ENCODE results near the gene LMCD1.

LMCD1 gene

DNA sequence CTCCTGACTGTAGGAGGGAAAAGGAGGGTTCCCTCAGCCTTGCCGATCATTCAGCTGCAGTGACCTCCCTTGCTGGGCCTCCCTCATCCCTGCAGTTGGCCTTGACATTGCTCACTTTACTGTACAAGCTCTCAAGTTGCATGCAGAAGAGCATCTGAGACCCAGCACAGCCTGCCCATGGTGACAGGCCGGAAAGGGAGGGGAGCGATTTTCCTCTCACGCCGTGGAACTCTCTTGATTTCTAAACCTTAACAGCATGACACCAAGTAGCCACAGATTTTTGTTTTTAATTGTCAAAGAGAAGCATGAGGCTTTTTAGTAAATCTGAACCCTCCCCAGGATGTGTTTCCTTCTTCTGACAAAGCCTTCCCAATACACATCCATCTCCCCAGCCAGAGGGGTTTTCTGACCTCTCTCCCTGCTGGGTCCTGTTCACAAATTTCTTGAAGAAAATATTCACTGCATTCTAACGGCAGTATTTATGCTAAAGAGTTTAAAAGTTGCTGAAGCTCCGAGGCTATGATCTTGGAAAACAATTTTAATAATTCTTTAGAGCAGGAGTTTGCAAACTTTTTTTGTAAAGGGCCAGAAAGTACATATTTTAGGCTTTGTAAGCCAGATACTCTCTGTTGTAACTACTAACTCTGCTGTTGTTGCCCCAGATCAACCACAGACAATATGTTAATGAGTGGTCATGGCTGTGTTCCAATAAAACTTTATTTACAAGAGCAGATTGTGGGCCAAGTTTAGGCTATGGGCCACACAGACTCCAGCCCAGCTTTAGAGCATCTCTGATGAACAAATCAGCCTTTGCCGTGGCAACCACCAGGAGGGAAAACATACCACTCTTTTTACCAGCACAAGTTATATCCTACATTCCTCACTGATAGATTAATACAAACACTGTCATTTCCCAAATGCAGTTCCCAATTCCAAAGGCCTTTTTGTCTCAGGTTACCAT, 34.8 kb downstream of the LMCD1 start:
- no peak for DNase-seq (ENCODE audit: low read depth in 2 of 2)

DNA sequence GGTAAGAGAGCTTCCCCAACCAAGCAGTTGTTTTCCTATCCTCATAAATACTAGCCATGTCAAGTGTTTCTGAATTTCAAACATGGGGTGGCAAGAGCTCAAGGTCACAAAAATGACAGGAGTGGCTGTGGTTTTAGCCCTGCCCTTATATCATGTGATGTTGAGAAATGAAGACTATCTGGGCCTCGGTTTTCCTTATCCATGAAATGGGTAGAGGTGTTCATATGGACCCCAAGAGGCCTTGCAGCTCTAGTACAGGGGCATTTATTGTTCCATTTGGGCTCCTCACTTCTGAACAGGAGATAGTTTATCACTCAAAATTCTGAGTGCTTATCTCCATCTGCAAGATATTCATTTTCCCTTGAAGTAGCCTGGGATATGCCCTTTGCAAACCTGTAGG, 35.8 kb downstream of the LMCD1 start:
- DNase-seq (ENCODE audit: low read depth in 2 of 2) = no peak

DNA sequence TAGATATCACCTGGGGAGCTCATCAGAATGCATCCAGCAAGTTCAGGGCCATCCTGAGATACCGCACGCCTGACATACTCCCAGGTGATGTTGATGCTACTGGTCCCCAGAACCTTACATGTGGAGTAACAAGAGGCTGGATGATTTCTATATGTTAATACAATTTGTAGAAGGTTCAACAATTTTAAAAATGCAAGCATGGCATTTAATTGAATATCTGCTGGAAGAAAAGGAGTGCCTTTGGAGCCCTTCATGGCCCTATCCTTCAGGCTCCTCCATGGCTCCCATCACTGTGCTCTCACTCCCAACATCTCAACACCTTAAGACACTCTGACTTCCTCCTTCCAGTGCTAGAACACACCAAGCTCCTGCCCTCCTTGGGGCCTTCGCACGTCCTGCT, 36.6 kb downstream of the LMCD1 start:
- DNase-seq (ENCODE audit: low read depth in 2 of 2) = no peak

DNA sequence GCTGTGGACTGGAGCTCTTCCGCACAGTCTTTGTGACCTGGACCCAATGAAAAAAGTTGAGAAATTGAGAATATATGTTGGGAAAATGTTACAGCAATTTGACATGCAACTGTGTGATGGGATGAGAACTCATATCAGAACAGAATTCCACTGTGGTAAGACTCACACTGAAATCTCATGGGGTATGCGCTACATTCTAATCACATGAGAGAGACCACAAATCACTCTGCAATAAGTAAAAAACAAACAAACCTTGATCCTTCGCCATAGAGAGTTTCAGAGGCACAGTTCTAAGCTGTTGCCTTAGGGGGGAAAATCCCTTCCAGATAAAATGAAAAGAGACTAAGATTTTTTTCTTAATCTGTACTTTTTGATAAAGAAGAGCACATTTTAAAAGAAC, 37.3 kb downstream of the LMCD1 start:
- no peak for DNase-seq (ENCODE audit: low read depth in 2 of 2)

DNA sequence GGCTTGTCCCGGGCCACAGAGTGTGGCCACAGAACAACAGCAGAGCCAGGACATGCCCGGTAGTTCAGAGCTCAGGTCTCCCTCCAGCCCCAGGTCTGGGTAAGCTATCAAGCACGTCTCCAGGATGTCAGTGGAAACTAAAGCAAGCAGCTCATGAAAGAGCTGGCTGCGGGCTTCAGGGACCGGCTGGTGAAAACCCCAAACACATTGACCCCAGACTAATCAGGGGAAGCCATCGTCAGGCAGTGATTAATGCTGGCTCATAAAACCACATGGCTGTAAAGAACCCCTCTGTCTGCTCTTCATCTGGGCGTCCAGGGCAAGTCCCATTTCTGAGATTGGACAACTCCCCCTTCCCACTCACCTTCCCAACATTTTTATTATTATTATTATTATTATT, 37.8 kb downstream of the LMCD1 start:
- no peak for DNase-seq (ENCODE audit: low read depth in 2 of 2)

DNA sequence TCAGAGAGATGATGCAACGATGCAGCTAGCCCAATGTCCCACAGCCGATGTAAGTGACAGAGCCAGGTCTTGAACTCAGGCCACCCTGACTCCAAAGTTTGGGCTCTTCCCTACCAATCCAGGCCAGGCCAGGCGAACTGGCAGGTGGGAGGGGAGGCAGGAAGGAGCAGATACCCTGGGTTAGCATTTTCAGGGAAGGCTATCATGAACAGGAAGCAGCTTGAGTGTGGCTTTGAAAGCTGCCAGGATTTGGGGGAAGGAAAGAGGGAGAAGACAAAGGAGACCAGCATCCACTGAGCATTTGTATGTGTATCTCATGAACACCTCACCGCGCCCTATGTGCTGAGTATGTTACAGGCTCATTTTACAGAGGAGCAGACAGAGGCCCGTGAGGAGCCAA, 38.8 kb downstream of the LMCD1 start:
- DNase-seq (ENCODE audit: low read depth in 2 of 2) = no peak

DNA sequence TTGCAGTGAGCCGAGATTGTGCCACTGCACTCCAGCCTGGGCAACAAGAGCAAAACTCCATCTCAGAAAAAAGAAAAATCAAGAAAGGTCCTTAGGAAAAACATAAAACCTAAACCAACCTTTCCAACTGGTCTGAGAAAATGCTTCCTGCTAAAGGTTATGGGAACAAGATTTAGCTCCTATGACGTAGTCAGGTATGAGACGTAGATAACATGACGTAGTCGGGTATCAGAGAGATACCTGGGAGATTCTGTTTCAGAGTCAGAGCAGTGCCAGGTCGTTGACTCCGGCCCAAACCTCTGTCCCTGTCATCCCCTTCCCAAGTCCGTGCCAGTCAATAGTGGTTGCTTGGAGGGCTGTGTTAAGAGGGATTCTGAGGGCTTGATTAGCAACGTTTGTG, 39.9 kb downstream of the LMCD1 start:
- no peak for DNase-seq (ENCODE audit: low read depth in 2 of 2)

DNA sequence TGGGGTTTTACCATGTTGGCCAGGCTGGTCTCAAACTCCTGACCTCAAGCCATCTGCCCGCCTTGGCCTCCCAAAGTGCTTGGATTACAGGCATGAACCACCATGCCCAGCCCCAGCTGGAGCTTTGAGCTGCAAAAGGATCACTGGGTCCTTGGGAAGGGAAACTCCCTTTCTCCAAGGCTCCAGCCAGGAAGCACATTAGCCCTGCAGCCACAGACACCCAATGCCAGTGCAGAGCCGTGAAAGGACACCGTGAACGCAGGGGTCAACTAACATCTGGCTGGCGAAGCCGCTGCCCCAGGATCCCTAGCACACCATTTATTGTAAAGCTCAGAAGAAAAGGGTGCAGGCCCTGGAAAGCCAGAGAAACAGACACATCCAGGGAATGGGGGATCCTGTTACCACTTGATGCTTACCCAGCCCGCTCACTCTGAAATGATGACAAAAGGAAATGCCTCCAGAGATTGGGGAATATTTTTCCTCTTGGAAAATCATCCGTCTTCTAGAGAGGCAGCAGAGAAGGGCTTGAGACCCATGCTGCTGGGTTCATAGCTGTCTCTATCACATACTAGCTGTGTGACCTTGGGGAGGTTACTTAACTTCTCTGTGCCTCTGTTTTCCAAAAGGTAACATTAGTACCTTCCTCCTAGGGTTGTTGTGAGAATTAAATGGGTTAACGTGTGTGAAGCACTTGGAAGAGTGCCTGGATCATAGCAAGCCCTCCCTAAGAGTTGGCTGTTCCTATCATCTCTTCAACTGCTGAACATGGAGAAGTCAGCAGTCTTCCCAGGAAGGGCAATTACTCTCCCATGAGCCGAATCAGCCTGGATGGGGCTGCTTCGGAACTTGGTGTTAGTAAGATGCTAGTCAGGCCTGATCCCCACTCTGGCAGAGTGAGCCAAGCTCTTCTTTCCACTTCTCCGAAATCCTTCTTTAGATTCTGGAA, 40.8 kb downstream of the LMCD1 start:
- no peak for DNase-seq (ENCODE audit: low read depth in 2 of 2)

DNA sequence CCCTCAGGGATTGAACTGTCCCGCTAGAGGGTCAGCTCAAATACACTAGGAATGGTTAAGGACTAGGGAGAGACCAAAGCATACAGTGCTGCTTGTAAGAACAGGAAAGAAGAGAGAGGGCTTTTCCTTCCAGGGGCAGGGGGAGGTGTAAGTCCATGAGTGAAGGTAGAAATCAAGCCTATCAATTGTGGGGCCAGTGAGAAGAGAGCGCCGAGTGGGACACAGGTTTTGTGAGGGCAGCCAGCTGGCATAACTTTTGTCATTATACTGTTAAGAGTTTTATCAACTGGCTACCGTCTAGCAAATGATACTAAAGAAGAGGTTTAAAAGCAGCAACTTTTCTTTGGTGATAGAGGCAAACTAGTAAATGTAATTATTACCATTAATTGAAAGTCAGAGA, 45.0 kb downstream of the LMCD1 start:
- no peak for DNase-seq (ENCODE audit: low read depth in 2 of 2)

DNA sequence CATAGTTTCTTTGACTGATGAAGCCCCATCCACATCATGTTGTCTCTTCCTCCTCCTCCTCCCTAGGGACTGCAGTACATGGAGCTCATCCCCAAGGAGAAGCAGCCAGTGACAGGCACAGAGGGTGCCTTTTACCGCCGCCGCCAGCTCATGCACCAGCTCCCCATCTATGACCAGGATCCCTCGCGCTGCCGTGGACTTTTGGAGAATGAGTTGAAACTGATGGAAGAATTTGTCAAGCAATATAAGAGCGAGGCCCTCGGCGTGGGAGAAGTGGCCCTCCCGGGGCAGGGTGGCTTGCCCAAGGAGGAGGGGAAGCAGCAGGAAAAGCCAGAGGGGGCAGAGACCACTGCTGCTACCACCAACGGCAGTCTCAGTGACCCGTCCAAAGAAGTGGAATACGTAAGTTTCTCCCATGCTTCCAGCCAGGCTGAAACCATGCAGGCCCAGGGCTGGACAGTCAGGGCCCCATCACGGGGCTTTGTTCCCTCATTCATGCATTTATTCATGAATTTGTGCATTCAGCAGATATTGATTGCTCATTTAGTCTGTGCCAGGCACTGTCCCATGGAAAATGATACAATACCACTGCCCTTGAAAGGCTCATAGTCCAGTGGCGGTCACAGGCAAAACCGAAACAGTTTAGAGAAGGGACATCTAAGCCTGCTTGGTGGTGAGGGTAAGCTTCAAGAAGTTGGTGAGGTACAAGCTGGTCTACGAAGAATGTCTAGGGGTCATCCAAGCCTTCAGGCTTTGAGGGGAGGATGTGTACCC, 47.1 kb downstream of the LMCD1 start:
- no peak for DNase-seq (ENCODE audit: low read depth in 2 of 2)

DNA sequence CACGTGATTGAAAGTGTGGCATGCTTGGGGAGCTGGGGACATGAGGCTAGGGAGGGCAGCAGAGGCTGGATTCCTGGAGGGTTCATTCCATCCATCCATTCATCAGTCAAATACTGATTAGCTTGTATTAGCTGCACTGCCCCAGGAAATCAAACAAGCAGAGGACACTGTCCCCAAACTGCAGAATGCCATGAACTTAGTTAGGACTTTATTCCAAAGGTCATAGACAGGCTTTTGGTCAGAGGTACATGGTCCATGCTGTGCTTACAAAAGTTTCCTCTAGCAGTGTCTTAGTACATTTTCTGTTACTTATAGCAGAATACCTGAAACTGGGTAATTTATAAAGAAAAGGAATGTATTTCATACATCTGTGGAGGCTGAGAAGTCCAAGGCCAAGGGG, 47.7 kb downstream of the LMCD1 start:
- DNase-seq (ENCODE audit: low read depth in 2 of 2) = no peak

DNA sequence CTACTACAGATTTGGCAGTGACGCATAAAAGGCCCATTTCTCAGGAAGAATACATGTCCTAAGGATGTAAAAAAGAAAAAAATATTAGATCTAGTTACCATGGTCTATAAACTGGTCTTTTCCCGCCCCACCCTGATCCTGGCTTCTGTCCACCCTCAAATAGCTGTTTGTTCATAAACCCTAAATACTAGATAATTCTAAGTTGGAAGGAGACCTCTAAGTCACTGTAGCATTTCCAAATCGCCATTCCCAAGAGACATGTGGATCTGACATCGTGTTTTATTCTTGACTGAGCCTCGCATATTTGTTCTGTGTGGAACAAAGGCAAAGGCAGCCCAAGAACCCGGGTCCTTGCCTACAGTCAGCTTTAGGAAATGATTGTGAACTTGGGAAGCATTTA, 49.0 kb downstream of the LMCD1 start:
- DNase-seq (ENCODE audit: low read depth in 2 of 2) = no peak

DNA sequence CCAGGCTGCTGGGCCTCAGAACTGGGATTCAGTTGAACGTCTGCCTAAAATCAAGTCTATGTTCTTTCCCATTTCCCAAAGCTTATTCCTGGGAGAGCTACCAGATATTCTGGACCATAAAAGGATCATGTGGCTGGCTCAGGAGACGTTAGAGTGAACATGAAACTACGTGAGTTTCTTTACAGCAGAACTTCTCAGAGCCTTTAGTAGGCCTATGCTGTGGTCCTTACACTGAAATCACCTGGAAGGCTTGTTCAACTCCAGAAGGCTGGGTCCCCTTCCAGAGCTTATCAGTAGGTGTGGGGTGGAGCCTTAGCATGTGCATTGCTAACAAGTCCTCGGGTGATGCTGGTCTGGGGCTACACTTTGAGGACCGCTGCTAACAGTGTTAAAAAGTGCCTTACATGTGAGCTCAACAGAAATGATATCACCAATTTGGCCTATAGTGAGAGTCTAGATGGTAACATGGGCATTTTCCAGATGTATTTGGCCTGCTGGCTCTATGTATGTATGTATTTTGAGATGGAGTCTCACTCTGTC, 50.7 kb downstream of the LMCD1 start:
- DNase-seq (ENCODE audit: low read depth in 2 of 2) = no peak

DNA sequence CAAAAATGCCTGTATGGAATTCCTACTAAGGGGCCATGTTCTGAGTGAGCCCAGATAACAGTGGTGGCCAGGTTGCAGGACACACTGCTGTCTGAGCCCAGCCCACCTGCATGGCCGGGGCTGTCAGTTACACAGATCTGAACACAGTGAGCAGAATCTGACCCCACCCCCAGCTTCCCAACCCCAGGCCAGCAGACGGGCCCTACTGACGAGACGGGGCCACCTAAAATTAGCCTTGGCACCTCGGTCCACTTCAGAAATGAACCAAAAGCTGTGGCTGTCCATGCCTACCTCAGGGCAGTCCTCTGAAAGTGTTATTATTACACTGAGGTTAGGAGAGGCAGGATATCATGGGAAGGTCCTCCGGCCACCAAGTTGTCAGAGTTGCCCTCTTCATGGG, 51.8 kb downstream of the LMCD1 start:
- no peak for DNase-seq (ENCODE audit: low read depth in 2 of 2)

DNA sequence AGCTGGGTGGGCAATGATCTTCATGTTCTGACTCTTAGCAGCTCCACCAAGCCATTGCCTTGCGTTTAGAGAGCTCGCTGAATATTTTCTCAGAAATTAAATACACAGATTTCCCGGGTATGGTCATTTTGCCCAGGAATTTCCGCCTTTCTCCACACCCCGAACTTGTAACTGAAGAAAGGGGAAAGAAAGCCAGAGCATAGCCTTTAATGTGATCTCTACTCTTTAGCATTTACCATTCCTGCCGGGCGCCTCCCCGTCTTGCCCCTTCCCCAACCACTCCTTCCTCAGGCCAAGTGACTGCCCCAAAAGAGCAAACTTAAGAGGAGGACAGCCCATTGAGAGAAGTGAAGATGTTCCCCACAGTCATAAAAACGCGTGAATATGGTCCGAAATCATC, 53.1 kb downstream of the LMCD1 start:
- DNase-seq (ENCODE audit: low read depth in 2 of 2) = no peak

DNA sequence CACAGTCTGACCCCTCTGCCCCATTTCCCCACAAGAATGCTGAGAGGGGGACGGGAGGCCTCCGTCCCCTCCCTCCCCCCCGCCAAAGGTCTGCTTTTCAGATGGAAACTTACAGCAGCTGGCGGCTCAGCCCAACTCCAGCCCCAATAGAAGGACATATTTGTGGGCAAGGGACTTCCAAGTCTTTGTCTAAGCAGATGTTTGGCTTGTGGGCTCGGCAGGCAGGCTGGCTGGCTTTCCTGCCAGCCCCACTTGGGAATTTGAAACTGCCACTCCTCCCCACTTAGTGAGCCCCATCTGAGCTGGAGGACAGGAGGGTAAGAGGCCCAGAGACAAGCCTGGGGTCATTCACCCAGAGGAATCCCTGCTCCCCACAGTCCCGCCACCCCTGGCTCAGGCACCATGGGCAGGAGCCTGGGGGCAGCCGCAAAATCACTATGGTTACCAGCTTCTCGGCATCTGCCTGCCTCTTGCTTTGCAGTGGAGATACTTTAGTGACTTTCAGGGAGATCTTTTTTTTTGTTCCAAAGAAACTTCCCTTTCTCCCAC, 53.6 kb downstream of the LMCD1 start:
- DNase-seq (ENCODE audit: low read depth in 2 of 2) = no peak

DNA sequence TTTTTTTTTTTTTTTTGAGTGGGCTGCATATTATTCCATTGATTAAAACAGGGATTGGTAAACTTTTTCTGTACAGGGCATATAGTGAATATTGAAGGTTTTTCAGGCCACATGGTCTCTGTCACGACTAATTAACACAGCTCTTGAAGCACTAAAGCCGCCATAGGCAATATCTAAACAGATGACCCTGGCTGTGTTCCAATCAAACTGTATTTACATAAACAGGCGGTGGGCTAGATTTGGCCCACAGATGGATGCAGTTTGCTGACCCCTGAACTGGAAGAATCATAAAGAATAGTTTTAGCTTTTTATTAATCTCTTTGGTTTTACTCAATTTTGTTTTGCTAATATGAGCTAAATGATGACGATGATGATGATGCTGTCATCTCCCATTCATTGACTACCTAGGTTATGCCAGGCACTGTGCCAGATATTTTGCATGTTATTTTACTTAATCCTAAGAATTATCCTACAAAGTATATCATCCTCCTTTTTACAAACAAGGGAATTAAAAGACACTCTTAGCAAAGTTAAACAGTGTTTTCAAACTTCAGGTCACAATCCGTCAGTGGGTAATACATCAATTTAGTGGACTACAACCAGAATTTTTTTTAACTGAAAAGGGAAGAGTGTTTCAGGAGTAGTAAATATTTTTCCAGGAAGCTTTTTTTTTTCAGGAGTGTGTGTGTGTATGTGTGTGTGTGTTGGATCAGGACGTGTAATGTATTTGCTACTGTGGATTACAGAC, 54.3 kb downstream of the LMCD1 start:
- DNase-seq (ENCODE audit: low read depth in 2 of 2) = no peak

DNA sequence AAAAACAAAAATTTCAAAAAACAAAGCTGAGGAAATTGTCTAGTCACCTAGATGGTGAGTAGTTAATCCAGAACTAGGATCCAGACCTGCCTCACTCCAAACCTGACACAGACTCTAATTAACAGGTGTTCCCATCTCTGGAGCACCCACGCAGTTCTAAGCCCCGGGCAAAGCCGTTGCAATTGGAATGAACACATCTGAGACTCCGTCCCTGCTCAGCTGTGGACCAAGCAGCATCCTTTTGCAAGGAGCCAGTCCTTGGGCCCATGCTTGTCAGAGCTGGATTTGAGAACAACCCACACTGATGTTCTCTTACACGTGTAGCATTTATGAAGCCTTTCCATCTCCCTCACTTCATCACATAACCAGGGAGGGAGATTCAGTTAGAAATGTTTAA, 54.8 kb downstream of the LMCD1 start:
- DNase-seq (ENCODE audit: low read depth in 2 of 2) = no peak

DNA sequence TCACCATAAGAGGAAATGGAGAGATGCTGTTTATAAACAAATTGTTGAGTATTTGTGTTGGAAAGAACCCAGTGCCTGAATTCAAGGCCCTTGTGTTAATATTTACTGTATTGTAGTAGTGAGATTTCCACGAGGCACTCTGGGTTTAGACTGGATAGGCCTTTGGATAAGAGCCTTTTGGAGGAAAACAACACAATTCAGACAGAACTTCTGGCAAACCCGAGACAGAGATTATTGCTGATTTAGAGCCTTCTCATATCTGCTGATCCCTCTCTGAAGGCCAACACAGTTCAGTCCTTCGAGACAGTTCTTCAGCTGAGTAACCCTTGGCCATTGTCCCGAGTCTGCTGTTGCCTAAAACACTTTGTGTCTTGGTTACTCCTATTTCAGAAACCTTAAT, 55.7 kb downstream of the LMCD1 start:
- no peak for DNase-seq (ENCODE audit: low read depth in 2 of 2)

DNA sequence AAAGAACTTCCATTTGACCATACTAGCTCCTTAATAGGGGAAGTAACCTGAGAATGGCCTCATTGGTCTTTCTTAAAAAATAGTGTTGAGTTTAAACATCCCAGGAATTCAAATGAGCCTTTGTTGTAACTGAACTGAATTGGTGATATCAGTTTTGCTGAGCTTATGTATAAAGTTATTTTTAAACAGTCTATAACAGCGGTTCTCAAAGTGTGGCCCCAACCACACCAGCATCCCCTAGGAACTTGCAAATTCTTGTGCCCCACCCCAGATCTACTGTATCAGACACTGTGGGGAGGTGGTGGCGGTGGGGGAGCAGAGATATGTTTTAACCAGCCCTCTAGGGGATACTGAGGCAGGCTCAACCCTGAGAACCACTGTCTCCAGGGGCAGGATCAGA, 57.0 kb downstream of the LMCD1 start:
- no peak for DNase-seq (ENCODE audit: low read depth in 2 of 2)

DNA sequence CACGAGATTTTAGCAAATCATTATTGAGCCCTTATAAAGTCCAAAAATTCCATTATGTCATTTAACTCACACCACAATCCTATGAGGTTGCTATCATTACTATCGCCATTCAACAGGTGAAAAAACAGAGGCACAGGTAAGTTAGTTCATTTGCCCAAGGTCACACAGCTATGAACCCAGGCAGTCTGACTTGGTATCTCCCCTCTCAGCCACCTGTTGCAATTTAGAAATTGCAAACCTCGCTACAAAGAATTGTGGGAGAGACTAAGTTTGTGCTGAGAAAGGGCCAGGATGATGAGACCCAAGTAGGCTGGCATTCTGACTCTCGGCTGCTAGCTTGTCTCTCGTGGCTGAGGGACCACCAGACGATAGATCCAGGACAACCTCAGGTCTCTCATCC, 57.7 kb downstream of the LMCD1 start:
- DNase-seq (ENCODE audit: low read depth in 2 of 2) = no peak
